ENCODE measurements around the gene MAP7D3.
"Not testable (repeated sequence)": the region's sequence is repeated elsewhere in the genome, so short reads cannot be mapped to it uniquely, and the experiment has no call there.

Gene MAP7D3

GRCh38 chrX:136171420-136171819 is 79.8 kb downstream of the MAP7D3 start:
- no peak for DNase-seq

- DNase-seq = no peak
Measured at GRCh38 chrX:136170139-136170800, 80.9 kb downstream of the MAP7D3 start.

GRCh38 chrX:136168929-136169735 is 82.1 kb downstream of the MAP7D3 start:
- DNase-seq = no peak

DNA sequence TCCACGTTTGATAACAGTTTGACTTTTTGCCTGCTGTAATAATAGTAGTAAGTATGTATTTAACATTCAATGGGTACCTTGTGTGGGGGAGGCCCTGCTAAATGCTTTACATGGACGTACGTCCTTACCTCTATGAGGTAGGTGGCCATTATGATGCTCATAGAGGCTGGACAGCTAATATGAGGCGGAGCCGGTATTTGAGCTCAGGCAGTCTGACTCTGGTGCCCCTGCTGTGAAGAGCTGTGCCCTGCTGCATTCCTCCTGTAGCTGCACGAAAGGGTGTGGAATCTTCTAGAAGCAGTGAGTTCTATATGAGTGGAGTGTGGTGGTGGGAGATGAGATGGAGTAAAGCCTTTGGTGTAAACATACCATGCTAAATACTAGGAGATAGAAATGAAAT is 83.2 kb downstream of the MAP7D3 start:
- DNase-seq = not testable (repeated sequence)

- DNase-seq = no peak
Measured at GRCh38 chrX:136166221-136166855, 84.9 kb downstream of the MAP7D3 start.

DNA sequence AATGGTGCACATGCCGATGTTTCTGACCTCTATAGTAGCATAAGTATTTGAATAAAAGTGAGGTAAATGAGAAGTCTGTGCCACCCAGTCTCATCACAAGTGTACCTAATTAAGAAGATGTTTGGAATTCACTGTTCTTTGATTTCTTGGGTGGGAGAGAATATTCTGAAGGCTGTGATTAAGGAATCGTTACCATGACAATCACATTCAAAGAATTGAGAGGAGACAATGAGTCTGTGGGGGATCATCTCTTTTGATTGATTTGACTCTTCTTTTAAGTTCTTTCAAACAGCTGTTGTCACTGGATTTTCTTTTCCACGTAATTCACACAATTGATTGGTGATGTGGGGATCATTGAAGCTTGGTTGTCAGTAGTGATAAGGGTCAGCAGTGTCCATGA is 85.8 kb downstream of the MAP7D3 start:
- DNase-seq = no peak

GRCh38 chrX:136163689-136164088 is 87.5 kb downstream of the MAP7D3 start:
- no peak for DNase-seq
